HG03460 (cell line): ENCODE data around the gene HSP90AA1.

Experiments
- ATAC-seq: cut with Tn5 transposase; IDR thresholded peaks from one replicate; pipeline ENCODE4 v1.9.1; 2021; ENCODE audit not compliant: unreplicated experiment

The HSP90AA1 gene

GRCh38 chr14:102044566-102044965 lies 42.3 kb downstream of the HSP90AA1 start:
- no peak for ATAC-seq

GRCh38 chr14:102043251-102044025 lies 43.4 kb downstream of the HSP90AA1 start:
- ATAC-seq = no peak

GRCh38 chr14:102042699-102043098 lies 44.1 kb downstream of the HSP90AA1 start:
- no peak for ATAC-seq

GRCh38 chr14:102040153-102040552 lies 46.7 kb downstream of the HSP90AA1 start:
- ATAC-seq = no peak

- ATAC-seq = no peak
Observed at GRCh38 chr14:102039157-102039556, 47.7 kb downstream of the HSP90AA1 start.

- no peak for ATAC-seq
Observed at GRCh38 chr14:102037686-102038085, 49.2 kb downstream of the HSP90AA1 start.

GRCh38 chr14:102035914-102036313 lies 50.9 kb downstream of the HSP90AA1 start:
- no peak for ATAC-seq

GRCh38 chr14:102034301-102034700 lies 52.5 kb downstream of the HSP90AA1 start:
- no peak for ATAC-seq

GRCh38 chr14:102033241-102033640 lies 53.6 kb downstream of the HSP90AA1 start:
- ATAC-seq = no peak
